ENCODE results near the gene KITLG. TPM values are rescaled to one million over a fixed set of nuclear protein-coding genes. Genes with fewer than 3 reads are reported as not detected.

KITLG gene
- total RNA-seq, 1 donor from 2014 or later = 21.7 TPM

GRCh38 chr12:88495031-88495430 is 85.2 kb downstream of the KITLG start:
- Histone ChIP-seq H4K20me1 (ENCODE audit: insufficient read depth, low read length) (no peaks in the 10 kb centered on the region), H3K36me3 (ENCODE audit: insufficient read depth, low read length) (no peaks in the 10 kb centered on the region), H2AFZ (ENCODE audit: low read depth, low read length) (no peak overlapping the region), H3K4me1 (ENCODE audit: insufficient read depth, low read length) (peaks cover 10% of the 10 kb centered on the region), H3K4me2 (ENCODE audit: low read length) (no peak overlapping the region), H3K4me3 (ENCODE audit: insufficient read depth, low read depth, low read length) (no peak overlapping the region), H3K9ac (ENCODE audit: low read length) (no peak overlapping the region), H3K27ac (ENCODE audit: low read depth, low read length) (no peak overlapping the region), H3K79me2 (ENCODE audit: insufficient read depth, low read length) (no peaks in the 10 kb centered on the region), H3K27me3 (ENCODE audit: insufficient read depth, low read length) (no peaks in the 10 kb centered on the region), H3K9me3 (ENCODE audit: insufficient read depth, low read depth, low read length) (no peaks in the 10 kb centered on the region)
- Mint-ChIP-seq H3K4me1 (ENCODE audit: low read depth, unreplicated experiment) (no peaks in the 10 kb centered on the region), H3K36me3 (ENCODE audit: low read depth, unreplicated experiment) (no peaks in the 10 kb centered on the region), H3K4me3 (ENCODE audit: unreplicated experiment) (no peak overlapping the region), H3K27me3 (ENCODE audit: low read depth, unreplicated experiment) (no peaks in the 10 kb centered on the region), H3K27ac (ENCODE audit: unreplicated experiment) (no peak overlapping the region), H3K9me3 (ENCODE audit: unreplicated experiment) (no peaks in the 10 kb centered on the region)
- DNase-seq (ENCODE audit: low read depth) (no peak), FAIRE-seq (no peak)
- TF ChIP-seq EZH2 (IDR thresholded peaks at IDR 0.05; ENCODE audit: insufficient read depth, low read length) (no peak), CTCF (IDR thresholded peaks at IDR 0.05; ENCODE audit: insufficient read depth, low read depth, low read length) (no peak)

GRCh38 chr12:88494520-88494919 is 85.8 kb downstream of the KITLG start:
- no peaks in the 10 kb centered on the region for H3K36me3 ChIP-seq (ENCODE audit: insufficient read depth, low read length)

More at GRCh38 chr12:88494520-88494919, 85.8 kb downstream of the KITLG start:
- Histone ChIP-seq H3K79me2 (ENCODE audit: insufficient read depth, low read length) (no peaks in the 10 kb centered on the region), H2AFZ (ENCODE audit: low read depth, low read length) (no peak overlapping the region), H3K9me3 (ENCODE audit: insufficient read depth, low read depth, low read length) (no peaks in the 10 kb centered on the region), H3K27me3 (ENCODE audit: insufficient read depth, low read length) (no peaks in the 10 kb centered on the region), H4K20me1 (ENCODE audit: insufficient read depth, low read length) (no peaks in the 10 kb centered on the region), H3K9ac (ENCODE audit: low read length) (no peak overlapping the region), H3K4me3 (ENCODE audit: insufficient read depth, low read depth, low read length) (no peak overlapping the region), H3K4me1 (ENCODE audit: insufficient read depth, low read length) (peaks cover 10% of the 10 kb centered on the region), H3K27ac (ENCODE audit: low read depth, low read length) (no peak overlapping the region), H3K4me2 (ENCODE audit: low read length) (no peak overlapping the region)
- peak; percentile 17 for FAIRE-seq
- TF ChIP-seq CTCF (IDR thresholded peaks at IDR 0.05; ENCODE audit: insufficient read depth, low read depth, low read length) = no peak
- Mint-ChIP-seq H3K36me3 (ENCODE audit: low read depth, unreplicated experiment) (no peaks in the 10 kb centered on the region), H3K27ac (ENCODE audit: unreplicated experiment) (no peak overlapping the region), H3K9me3 (ENCODE audit: unreplicated experiment) (no peaks in the 10 kb centered on the region), H3K4me3 (ENCODE audit: unreplicated experiment) (no peak overlapping the region), H3K27me3 (ENCODE audit: low read depth, unreplicated experiment) (no peaks in the 10 kb centered on the region), H3K4me1 (ENCODE audit: low read depth, unreplicated experiment) (no peaks in the 10 kb centered on the region)
- DNase-seq (ENCODE audit: low read depth) = no peak

Measured in astrocyte (in vitro differentiated cells and primary cell).